HL-60/S4 (cell line): ENCODE data around the gene GRK2.
"Not testable (repeated sequence)": the region's sequence is repeated elsewhere in the genome, so short reads cannot be mapped to it uniquely, and the experiment has no call there.

Source experiments
- in situ Hi-C: fragments of 300-500 bp; cut with MboI; formaldehyde crosslinking; loops from 2 replicates; pipeline ENCODE4 v1.14.3; 2022; ENCODE audit warnings: low sequenced_read_pairs

Gene GRK2

GRCh38 chr11:67310246-67311050, 44.2 kb downstream of the GRK2 start:
- in situ Hi-C loops: no loop called here

GRCh38 chr11:67311051-67311555, 44.8 kb downstream of the GRK2 start:
- in situ Hi-C loops: no loop called here

- in situ Hi-C loops: no loop called here
Observed at GRCh38 chr11:67311556-67312082, 45.3 kb downstream of the GRK2 start.

DNA sequence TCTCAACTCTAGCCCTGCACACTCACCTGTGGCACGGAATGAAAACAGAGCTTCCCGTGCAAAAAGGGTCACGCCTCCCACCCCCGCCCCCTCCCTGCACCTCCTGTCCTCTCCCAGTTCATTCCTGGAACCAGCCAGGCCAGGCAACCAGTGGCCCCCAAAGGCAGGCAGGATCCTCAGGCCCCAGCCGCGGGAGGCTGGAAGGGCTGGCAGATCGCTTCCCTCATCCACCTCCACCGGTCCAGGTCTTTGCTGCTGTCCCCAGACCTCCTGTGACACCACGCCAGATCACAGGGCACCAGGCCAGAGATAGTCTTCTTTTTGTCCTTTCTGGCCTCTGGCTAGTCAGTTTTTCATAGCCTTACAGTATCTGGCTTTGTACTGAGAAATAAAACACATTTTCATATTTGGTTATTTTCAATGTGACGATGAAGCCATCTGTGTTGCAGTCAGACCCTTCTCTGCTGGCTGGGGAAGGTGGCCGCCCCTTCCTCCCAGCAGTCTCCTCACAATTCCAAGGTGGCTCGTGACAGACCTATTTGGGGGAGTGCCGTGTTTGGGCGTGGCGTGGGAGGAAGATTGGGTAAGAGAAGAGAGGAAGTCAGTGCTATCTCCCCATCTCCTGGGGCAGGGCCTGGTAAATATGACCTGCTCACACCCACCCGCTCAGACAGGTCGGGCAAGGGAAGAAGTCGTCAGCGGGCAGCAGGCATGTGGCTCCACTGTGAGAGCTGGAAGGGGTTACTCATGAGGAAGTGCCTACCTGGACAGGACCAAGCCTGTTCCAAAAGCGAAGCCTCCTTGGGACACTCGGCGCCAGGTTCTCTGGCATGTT, 46.1 kb downstream of the GRK2 start:
- in situ Hi-C loops: no loop called here

GRCh38 chr11:67313125-67313890, 47.0 kb downstream of the GRK2 start:
- in situ Hi-C loops: no loop called here

DNA sequence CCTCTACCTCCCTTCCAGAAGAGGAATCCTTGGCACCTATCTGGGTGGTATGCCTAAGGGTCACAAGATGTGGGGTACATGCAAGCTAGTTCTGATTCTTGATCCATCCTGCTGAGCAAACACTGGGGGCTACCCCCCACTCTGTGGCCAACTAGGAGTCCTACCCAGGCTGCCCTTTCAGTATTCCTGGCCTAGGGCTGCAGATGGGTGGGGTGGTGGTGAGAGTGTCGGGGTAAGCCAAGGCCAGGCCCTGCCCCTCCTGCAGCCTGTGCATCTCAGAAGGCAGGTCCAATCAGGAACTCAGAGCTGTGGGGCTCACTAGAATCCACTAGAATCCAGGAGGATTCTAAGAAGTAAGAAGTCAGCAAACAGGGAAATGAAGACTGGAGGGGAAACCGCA, 47.9 kb downstream of the GRK2 start:
- in situ Hi-C loops: no loop called here

DNA sequence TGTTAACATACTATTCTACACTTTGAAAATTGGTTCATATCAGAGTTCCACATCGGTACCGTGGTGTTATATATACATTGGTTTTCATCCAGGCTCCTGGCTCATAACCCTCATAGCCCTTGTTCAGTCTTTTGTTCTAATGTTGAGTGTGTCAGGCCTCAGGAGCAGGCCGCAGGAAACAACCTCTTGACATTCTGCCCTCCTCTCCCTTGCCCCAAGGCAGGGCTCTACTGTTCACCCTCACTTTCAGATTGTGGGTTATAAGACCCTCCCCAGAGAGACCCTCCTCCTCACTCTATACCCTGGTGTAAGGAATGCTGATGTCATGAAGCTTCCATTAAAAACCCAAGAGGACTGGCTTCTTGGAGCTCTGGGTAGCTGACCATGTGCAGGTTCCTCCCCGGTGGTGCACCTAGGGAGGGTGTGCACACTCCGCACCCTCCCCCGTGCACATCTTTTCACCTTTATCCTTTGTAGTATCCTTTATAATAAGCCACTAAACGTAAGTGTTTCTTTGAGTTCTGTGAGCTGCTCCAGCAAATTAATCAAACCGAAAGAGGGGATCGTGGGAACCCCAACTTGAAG, 49.1 kb downstream of the GRK2 start:
- in situ Hi-C loops: no loop called here

GRCh38 chr11:67316882-67317204, 50.6 kb downstream of the GRK2 start:
- in situ Hi-C loops: no loop called here

DNA sequence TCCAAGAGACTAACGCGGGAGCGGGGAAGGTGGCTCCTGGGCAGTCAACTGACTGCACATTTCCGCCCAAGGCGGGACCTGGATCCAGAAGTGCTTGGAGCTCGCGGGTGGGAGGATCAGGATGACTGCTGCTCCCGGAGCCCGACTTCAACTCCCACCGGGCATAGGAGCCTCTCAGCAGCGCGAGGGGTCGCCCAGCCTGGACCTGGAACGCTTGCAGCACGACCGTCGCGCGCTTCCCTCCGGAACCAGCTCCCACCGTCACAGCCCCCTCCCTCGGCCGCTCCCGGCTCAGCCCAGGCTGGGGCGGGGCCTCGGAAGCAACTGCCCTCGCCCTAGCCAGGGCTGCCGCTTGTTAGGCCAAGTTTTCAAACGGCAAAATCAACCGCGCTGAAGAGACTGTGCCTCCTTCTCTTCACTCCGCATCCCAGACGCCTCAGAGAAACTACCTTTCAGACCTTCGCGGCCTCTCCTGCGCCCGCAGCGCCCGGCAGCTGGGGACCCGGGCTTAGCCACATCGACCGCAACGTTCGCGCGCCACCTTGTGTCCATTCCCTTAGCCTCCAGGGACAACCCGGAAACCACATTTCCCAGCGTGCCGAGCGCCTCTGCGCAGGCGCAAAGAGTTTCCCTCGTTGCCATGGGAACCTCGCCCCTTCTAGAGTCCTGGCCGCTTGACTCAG, 51.1 kb downstream of the GRK2 start:
- in situ Hi-C loops: no loop called here

DNA sequence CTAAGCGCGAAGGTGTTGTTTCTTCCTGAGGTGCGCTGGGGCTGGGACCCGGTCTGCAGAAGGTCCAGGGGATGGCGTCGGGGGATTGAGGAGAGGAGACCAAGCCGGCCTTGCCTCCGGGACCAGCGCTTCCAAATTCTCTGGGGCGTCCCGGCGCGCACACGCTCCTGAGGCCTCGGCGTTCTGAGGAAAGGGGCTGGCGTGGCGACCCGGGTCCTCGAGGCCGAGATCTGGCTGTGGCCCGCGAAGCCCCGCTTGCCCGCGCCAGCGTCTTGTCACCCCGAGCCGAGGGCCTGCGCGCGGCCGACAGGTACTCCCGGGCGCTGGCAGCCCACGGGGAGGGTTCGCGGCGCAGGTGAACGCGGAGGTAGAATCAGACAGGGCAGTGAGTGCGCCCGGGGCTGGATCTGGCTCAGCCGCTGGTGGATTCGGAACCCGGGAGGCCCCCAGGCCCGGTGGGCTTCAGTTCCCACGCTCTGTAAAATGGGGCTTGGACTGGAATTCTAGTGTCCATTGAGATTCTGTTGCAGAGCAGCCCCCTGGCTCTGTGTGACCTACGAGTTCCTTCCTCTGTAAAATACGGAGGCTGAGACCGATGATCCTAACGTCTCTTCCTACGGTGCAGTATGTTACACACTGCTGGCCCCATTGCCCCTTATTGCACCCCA, 51.7 kb downstream of the GRK2 start:
- in situ Hi-C loops: no loop called here

- in situ Hi-C loops: not testable (repeated sequence)
Observed at GRCh38 chr11:67318876-67319275, 52.6 kb downstream of the GRK2 start.

- in situ Hi-C loops: loop anchor here (10.0 kb wide), 1 partner anchor 235 kb away; no protein-coding TSS in a partner anchor
Observed at GRCh38 chr11:67320011-67320410, 53.7 kb downstream of the GRK2 start.

DNA sequence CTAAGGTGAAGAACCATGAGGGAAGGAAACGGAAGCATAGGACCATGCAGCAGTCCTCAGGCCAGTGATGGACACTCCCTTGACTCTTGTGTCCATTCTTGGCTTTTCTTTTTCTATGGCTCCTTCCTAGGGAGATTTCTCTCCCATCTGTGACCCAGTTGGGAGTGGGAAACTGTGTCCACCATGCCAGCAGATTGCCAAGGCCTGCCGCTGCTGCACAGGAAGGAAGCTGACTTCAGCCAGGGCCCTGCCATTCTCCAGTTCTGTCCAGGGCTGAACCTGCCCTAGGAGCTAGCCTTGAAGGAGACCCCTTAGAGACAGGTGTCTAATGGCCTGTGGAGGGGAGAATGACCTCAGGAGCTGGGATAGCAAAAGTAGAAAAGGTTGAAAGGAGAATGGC, 54.4 kb downstream of the GRK2 start:
- in situ Hi-C loops: loop anchor here (10.0 kb wide), 1 partner anchor 236 kb away; no protein-coding TSS in a partner anchor

DNA sequence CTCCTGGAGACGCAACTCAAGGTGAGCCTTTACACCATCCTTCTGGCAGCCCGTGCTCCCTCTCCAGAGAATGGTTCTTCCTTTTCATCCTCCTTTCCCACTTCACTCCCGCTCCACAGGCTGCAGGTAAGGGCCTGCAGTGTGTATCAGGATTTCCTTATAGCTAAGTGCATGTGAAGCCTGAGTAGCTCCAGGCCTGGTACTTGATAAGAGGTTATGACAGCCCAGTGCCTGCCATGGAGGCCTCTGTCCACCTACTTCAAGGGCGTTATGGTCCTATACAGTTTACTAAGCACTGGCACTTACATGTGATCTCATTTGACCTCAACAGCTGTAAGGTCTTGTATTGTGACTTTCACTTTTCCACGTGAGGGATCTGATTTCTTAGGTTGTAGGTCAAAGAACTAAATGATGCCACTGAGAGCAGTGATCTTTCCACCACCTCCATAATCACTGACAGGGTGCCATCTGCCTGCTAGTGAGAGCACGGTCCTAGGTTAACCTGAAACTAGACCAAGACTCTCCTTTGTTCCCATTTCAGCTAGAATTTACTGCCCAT, 55.1 kb downstream of the GRK2 start:
- in situ Hi-C loops: loop anchor here (10.0 kb wide), 1 partner anchor 237 kb away; no protein-coding TSS in a partner anchor

DNA sequence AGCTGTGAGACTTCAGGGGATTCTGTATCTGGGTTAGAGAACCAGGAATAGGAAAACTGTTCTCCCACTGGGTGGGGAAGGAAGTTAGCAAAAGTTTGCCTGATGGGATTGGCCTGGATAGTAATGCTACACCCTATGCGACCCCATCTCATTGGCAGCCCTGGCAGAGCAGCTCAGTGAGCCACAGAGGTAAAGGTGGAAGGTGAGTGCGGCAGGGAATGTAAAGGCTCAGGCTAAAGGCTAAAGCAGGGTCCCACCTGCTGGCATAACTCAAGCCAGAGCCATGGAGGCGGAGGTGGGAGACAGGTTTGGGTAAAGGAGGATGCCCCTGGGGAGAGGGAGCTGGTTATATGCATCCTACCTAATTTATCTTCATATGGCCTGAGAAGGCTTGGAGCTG, 55.8 kb downstream of the GRK2 start:
- in situ Hi-C loops: loop anchor here (10.0 kb wide), 1 partner anchor 237 kb away; no protein-coding TSS in a partner anchor

DNA sequence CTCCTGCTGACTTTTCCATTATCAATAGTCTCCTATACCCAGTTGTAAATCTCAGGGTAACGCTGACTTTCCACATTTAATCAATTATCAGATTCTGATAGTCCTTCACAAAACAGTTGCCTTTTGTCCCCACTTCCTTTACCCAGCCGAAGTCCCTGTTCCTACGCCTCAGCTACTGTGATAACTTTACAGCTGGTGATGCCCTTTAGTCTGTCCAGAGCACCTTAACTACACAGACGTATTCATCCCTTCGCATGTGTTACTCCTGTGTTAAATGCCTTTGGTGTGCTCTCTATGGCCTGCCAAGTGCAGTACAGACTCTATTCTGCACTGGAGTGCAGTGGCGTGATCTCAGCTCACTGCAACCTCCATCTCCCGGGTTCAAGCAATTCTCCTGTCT, 57.3 kb downstream of the GRK2 start:
- in situ Hi-C loops: loop anchor here (10.0 kb wide), 1 partner anchor 239 kb away; no protein-coding TSS in a partner anchor

DNA sequence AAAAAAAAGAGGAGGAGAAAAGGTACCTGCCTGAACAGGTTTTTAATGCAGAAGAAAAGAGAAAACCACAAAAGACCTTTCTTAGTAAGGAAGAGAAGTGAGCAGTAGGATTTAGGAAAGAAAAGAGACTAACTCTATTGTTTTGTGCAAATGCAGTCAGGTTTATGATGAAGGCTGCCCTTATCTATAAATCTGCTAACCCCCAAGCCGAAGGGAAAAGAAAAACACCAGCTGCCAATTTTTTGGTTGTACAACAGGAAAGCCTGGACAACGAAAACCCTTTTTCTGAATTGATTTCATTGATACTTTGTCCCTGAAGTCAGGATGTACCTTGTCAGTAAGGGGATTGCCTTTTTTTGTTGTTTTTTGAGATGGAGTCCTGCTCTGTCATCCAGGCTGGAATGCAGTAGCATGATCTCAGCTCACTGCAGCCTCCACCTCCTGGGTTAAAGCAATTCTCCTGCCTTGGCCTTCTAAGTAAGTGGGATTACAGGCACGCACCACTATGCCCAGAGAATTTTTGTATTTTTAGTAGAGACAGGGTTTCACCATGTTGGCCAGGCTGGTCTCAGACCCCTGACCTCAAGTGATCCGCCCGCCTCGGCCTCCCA, 65.9 kb downstream of the GRK2 start:
- in situ Hi-C loops: no loop called here
